HCT116 (cell line): ENCODE results near the gene HDAC7. TPM values are rescaled to one million over a fixed set of nuclear protein-coding genes. Genes with fewer than 3 reads are reported as not detected.

Experiments
- ATAC-seq: fragments of 200-7000 bp; cut with Tn5 transposase; 2 replicates; pipeline ENCODE4 v1.9.1; 2020; ENCODE audit warnings: mild to moderate bottlenecking, moderate library complexity
- BruUV-seq: library from RNA; stranded (reverse); fragments of 400-500 nt; replicated peaks from 2 replicates; lab custom pipeline; 2021; lab: Mats Ljungman, UMichigan
- CTCF ChIA-PET: fragments of 300-600 bp; sonication (Branson Sonifier 250); formaldehyde crosslinking; loops from one replicate; lab custom pipeline; 2021; ENCODE audit warnings: antibody characterized with exemption; lab: Charles Lee
- POLR2A ChIA-PET: fragments of 300-600, 350-600 bp; sonication (Branson Sonifier 250); formaldehyde crosslinking; loops from one replicate; lab custom pipeline; 2021; ENCODE audit warnings: antibody characterized with exemption; lab: Charles Lee
- RAD21 ChIA-PET, 2 experiments: fragments of 300-600 bp; sonication (Branson Sonifier 250); formaldehyde crosslinking; loops; one replicate each; lab custom pipeline; 2023; ENCODE audit warnings: low total read pairs in 2 of 2; ENCODE audit not compliant: uncharacterized antibody in 2 of 2, unreplicated experiment in 2 of 2, low non-redundant PET in 1 of 2; lab: Charles Lee
- DNase-seq: peaks from one replicate; pipeline ENCODE4 v3.0.0-alpha.2; 2010; ENCODE audit warnings: low read depth, low spot score
- H2AFZ ChIP-seq: fragments of 200-600 bp; shearing (Covaris generic), sonication (generic); 2 replicates; pipeline ENCODE4 v1.6.1; 2017; ENCODE audit warnings: low read depth, mixed run types, mixed read lengths, antibody characterized with exemption, low read length; ENCODE audit not compliant: poor library complexity, severe bottlenecking
- H3K27ac ChIP-seq: 2 replicates; pipeline ENCODE4 v1.5.1; 2012; ENCODE audit warnings: low read depth, low read length
- H3K27me3 ChIP-seq: fragments of 200-600 bp; sonication (generic); 2 replicates; pipeline ENCODE4 v1.6.1; 2016; ENCODE audit warnings: mixed run types, low read length, mixed read lengths; ENCODE audit not compliant: insufficient read depth
- H3K36me3 ChIP-seq, 2 experiments: fragments of 200-500 bp in 1 of 2; fragments of 200-600 bp in 1 of 2; sonication (Bioruptor generic) in 1 of 2; sonication (generic) in 1 of 2; 2 replicates each; pipeline versions ENCODE4 v1.5.1 to v1.6.1; 2014 to 2016; ENCODE audit warnings: low read length in 2 of 2, inconsistent platforms in 1 of 2, mixed read lengths in 1 of 2, mixed run types in 1 of 2; ENCODE audit not compliant: insufficient read depth in 2 of 2, control insufficient read depth in 1 of 2
- H3K4me1 ChIP-seq, 2 experiments: fragments of 200-600 bp in 1 of 2; sonication (generic) in 1 of 2; 2 replicates each; pipeline versions ENCODE4 v1.5.1 to v1.6.1; 2012 to 2017; ENCODE audit warnings: low read length in 2 of 2, inconsistent platforms in 1 of 2, mild to moderate bottlenecking in 1 of 2, mixed read lengths in 1 of 2, mixed run types in 1 of 2, moderate library complexity in 1 of 2; ENCODE audit not compliant: insufficient read depth in 2 of 2, control insufficient read depth in 1 of 2
- H3K4me2 ChIP-seq: fragments of 200-600 bp; sonication (generic); 2 replicates; pipeline ENCODE4 v1.6.1; 2017; ENCODE audit warnings: mixed run types, low read length, mixed read lengths
- H3K4me3 ChIP-seq, 2 experiments: fragments of 200-600 bp in 1 of 2; sonication (generic) in 1 of 2; replicated peaks in 1 of 2; 2 replicates each; pipeline ENCODE4 v1.5.1; 2011 to 2016; ENCODE audit warnings: low read length in 2 of 2, control low read depth in 1 of 2, low read depth in 1 of 2, mild to moderate bottlenecking in 1 of 2, mixed read lengths in 1 of 2, mixed run types in 1 of 2
- H3K79me2 ChIP-seq: fragments of 200-600 bp; sonication (generic); 2 replicates; pipeline ENCODE4 v1.6.1; 2017; ENCODE audit warnings: mild to moderate bottlenecking, mixed run types, low read length, moderate library complexity, mixed read lengths; ENCODE audit not compliant: insufficient read depth
- H3K9ac ChIP-seq: fragments of 200-600 bp; sonication (generic); 2 replicates; pipeline ENCODE4 v1.6.1; 2016; ENCODE audit warnings: low read length, mixed read lengths
- H3K9me2 ChIP-seq: fragments of 200-600 bp; sonication (generic), shearing (Covaris generic); 2 replicates; pipeline ENCODE4 v1.6.1; 2017; ENCODE audit warnings: mixed run types, mild to moderate bottlenecking, moderate library complexity; ENCODE audit not compliant: insufficient read depth
- H3K9me3 ChIP-seq, 2 experiments: fragments of 200-500 bp in 1 of 2; fragments of 200-600 bp in 1 of 2; sonication (Bioruptor generic) in 1 of 2; sonication (generic) in 1 of 2; 2 replicates each; pipeline ENCODE4 v1.6.1; 2014 to 2017; ENCODE audit warnings: low read length in 2 of 2, mixed read lengths in 2 of 2, inconsistent platforms in 1 of 2, low read depth in 1 of 2, mild to moderate bottlenecking in 1 of 2, mixed run types in 1 of 2, moderate library complexity in 1 of 2; ENCODE audit not compliant: control insufficient read depth in 1 of 2, insufficient read depth in 1 of 2
- H4K20me1 ChIP-seq: fragments of 200-600 bp; sonication (generic), shearing (Covaris generic); 2 replicates; pipeline ENCODE4 v1.6.1; 2017; ENCODE audit warnings: mixed run types, mild to moderate bottlenecking, moderate library complexity; ENCODE audit not compliant: insufficient read depth
- CBX3 ChIP-seq: IDR thresholded peaks from 2 replicates; pipeline ENCODE4 v1.6.1; 2012; ENCODE audit warnings: low read depth
- CEBPB ChIP-seq: IDR thresholded peaks from 2 replicates; pipeline ENCODE4 v1.6.1; 2012; ENCODE audit warnings: low read depth
- CTCF ChIP-seq, 3 experiments: fragments of 200-600 bp in 1 of 3; sonication (generic) in 1 of 3; IDR thresholded peaks in 2 of 3; conservative IDR thresholded peaks in 1 of 3; 2 replicates each; pipeline ENCODE4 v1.5.1; 2012 to 2017; ENCODE audit warnings: low read depth in 2 of 3, low read length in 2 of 3, antibody characterized with exemption in 1 of 3, borderline replicate concordance in 1 of 3, control low read depth in 1 of 3, mild to moderate bottlenecking in 1 of 3, mixed read lengths in 1 of 3, mixed run types in 1 of 3, moderate library complexity in 1 of 3; ENCODE audit not compliant: insufficient read depth in 1 of 3
- EGR1 ChIP-seq: IDR thresholded peaks from 2 replicates; pipeline ENCODE4 v1.6.1; 2012; ENCODE audit warnings: low read depth
- EZH2 ChIP-seq: fragments of 200-600 bp; sonication (generic); IDR thresholded peaks from 2 replicates; pipeline ENCODE4 v1.6.1; 2017; ENCODE audit warnings: antibody characterized with exemption, mixed run types
- FOSL1 ChIP-seq: IDR thresholded peaks from 2 replicates; pipeline ENCODE4 v1.6.1; 2012; ENCODE audit warnings: low read depth
- JUND ChIP-seq: IDR thresholded peaks from 2 replicates; pipeline ENCODE4 v1.6.1; 2012
- POLR2A ChIP-seq: IDR thresholded peaks from 2 replicates; pipeline ENCODE4 v1.7.0; 2011; ENCODE audit warnings: borderline replicate concordance; ENCODE audit not compliant: insufficient read depth, insufficient read length; ENCODE audit errors: extremely low read depth
- POLR2AphosphoS5 ChIP-seq: IDR thresholded peaks from 2 replicates; pipeline ENCODE4 v1.6.1; 2011; ENCODE audit warnings: mild to moderate bottlenecking, low read depth, low read length, moderate library complexity
- RAD21 ChIP-seq: IDR thresholded peaks from 2 replicates; pipeline ENCODE4 v1.6.1; 2012; ENCODE audit warnings: low read depth, mild to moderate bottlenecking
- SP1 ChIP-seq: IDR thresholded peaks from 2 replicates; pipeline ENCODE4 v1.6.1; 2012; ENCODE audit warnings: low read depth
- SRF ChIP-seq: IDR thresholded peaks from 2 replicates; pipeline ENCODE4 v1.6.1; 2012; ENCODE audit warnings: low read depth
- TCF7L2 ChIP-seq: IDR thresholded peaks from 2 replicates; pipeline ENCODE4 v1.7.0; 2011; ENCODE audit warnings: borderline replicate concordance, inconsistent platforms; ENCODE audit not compliant: insufficient read depth, insufficient read length; ENCODE audit errors: extremely low read depth
- YY1 ChIP-seq: IDR thresholded peaks from 2 replicates; pipeline ENCODE4 v1.6.1; 2011; ENCODE audit warnings: low read length, low read depth, moderate library complexity, mild to moderate bottlenecking; ENCODE audit not compliant: insufficient replicate concordance; ENCODE audit errors: extremely low read depth
- ZBTB33 ChIP-seq: IDR thresholded peaks from 2 replicates; pipeline ENCODE4 v1.6.1; 2011; ENCODE audit warnings: mild to moderate bottlenecking, low read length, moderate library complexity; ENCODE audit not compliant: insufficient replicate concordance; ENCODE audit errors: extremely low read depth
- ZFX ChIP-seq: fragments of 450-650 bp; IDR thresholded peaks from 2 replicates; pipeline ENCODE4 v1.6.1; 2017
- ZNF274 ChIP-seq: fragments of 200-500 bp; sonication (Bioruptor generic); IDR thresholded peaks from 2 replicates; pipeline ENCODE4 v1.6.1; 2014; ENCODE audit warnings: mild to moderate bottlenecking, low read depth, low read length, inconsistent platforms
- intact Hi-C: fragments of 100-400 bp; cut with micrococcal nuclease; formaldehyde crosslinking; loops from 2 replicates; pipeline ENCODE4 v1.10.0; 2022
- total RNA-seq: library from RNA; stranded (reverse); gene quantifications from one replicate; pipeline ENCODE4 v1.2.1, GENCODE V29; 2021; ENCODE audit not compliant: unreplicated experiment
- TF ChIP-seq, protein P1 (sequence below): IDR thresholded peaks from 2 replicates; pipeline ENCODE4 v1.6.1; 2012
- TF ChIP-seq, protein P2 (sequence below): IDR thresholded peaks from 2 replicates; pipeline ENCODE4 v1.6.1; 2012

The HDAC7 gene
- total RNA-seq, 1 experiment from 2014 or later = 38.1 TPM

GRCh38 chr12:47811581-47812484 lies 7.9 kb downstream of the HDAC7 start (continued):
- TF ChIP-seq ZFX = no peak
- no peak for TF ChIP-seq FOSL1

DNA sequence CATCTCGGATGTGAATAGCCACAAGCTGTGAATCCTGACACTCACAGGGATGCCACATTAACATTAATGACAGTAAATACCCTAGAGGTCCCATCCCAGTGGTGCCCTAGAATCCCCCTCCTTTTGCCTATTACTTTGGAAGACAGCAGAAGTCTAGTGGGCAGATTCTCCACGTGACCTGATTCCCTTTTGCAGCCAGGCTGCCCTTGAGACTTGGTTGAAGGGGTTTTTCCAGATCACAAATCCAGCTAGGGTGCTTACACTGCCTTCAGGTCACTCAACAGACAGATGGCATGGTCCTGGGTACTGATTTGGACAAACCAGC lies 8.7 kb downstream of the HDAC7 start:
- H3K36me3 ChIP-seq = no peaks in the 10 kb centered on the region
- CTCF ChIA-PET = interaction anchor here (3.7 kb wide), 1 partner anchor 27 kb away, joined by 20 read pairs; no protein-coding TSS in a partner anchor
- TF ChIP-seq SP1 = no peak
- TF ChIP-seq, protein P1, sequence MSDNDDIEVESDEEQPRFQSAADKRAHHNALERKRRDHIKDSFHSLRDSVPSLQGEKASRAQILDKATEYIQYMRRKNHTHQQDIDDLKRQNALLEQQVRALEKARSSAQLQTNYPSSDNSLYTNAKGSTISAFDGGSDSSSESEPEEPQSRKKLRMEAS = no peak
- no peak for TF ChIP-seq CEBPB
- TF ChIP-seq ZFX = no peak
- no peak for TF ChIP-seq EZH2
- TF ChIP-seq POLR2A = no peak
- TF ChIP-seq RAD21 = no peak
- no peak for TF ChIP-seq SRF
- no peak for TF ChIP-seq JUND
- TF ChIP-seq EGR1 = no peak
- TF ChIP-seq, protein P2, sequence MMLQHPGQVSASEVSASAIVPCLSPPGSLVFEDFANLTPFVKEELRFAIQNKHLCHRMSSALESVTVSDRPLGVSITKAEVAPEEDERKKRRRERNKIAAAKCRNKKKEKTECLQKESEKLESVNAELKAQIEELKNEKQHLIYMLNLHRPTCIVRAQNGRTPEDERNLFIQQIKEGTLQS = no peak
- no peak for TF ChIP-seq ZNF274
- no peak for TF ChIP-seq TCF7L2
- TF ChIP-seq YY1 = no peak
- TF ChIP-seq POLR2AphosphoS5 = no peak
- no peak for TF ChIP-seq CBX3
- TF ChIP-seq CTCF (IDR thresholded peaks at IDR 0.05 in 2 of 3, conservative IDR thresholded peaks at IDR 0.05 in 1 of 3; ENCODE audit: borderline replicate concordance in 1 of 3, insufficient read depth in 1 of 3, low read depth in 2 of 3, low read length in 2 of 3) = no peak
- TF ChIP-seq ZBTB33 = no peak
- TF ChIP-seq, all 23 proteins: peak for 0
- Histone ChIP-seq H3K4me2 (no peak overlapping the region; the same call in 1 of the 2 replicates), H3K9ac (no peak overlapping the region), H3K4me1 (peaks cover 41 to 84% of the 10 kb centered on the region in 2 experiments), H3K9me2 (no peaks in the 10 kb centered on the region), H3K27ac (no peak overlapping the region), H3K27me3 (no peaks in the 10 kb centered on the region), H3K4me3 (no peak overlapping the region), H3K9me3 (no peaks in the 10 kb centered on the region), H2AFZ (no peak overlapping the region), H3K79me2 (peaks cover 90% of the 10 kb centered on the region), H4K20me1 (no peaks in the 10 kb centered on the region)
- DNase-seq (no peak), ATAC-seq (no peak)
- ChIA-PET POLR2A (no interaction called here), RAD21 (no interaction called here)
- BruUV-seq = no TSS peak
- intact Hi-C loops = no loop called here
